ENCODE data around the gene WDR12.

The WDR12 gene

GRCh38 chr2:202844656-202845055 is 66.8 kb downstream of the WDR12 start:
- TF ChIP-seq CTCF (IDR thresholded peaks at IDR 0.05; ENCODE audit: control extremely low read depth, extremely low read depth, low read depth, missing control alignments) = no peak
- POLR2A ChIA-PET = no interaction called here
- DNase-seq (ENCODE audit: extremely low spot score) = no peak
- CTCF ChIA-PET = interaction anchor here (1.0 to 1.8 kb wide), 2 partner anchors 11 to 26 kb away, joined by 3 to 6 read pairs; no protein-coding TSS in a partner anchor

GRCh38 chr2:202842690-202843089 is 68.8 kb downstream of the WDR12 start:
- no peak for TF ChIP-seq CTCF (IDR thresholded peaks at IDR 0.05; ENCODE audit: control extremely low read depth, extremely low read depth, low read depth, missing control alignments)
- CTCF ChIA-PET = interaction anchor here (1.0 to 1.8 kb wide), 2 partner anchors 9 to 28 kb away, joined by 3 to 6 read pairs; no protein-coding TSS in a partner anchor
- POLR2A ChIA-PET = no interaction called here
- DNase-seq (ENCODE audit: extremely low spot score) = no peak

- ChIA-PET CTCF (interaction anchor here (0.9 to 1.1 kb wide), 2 partner anchors 13 to 20 kb away, joined by 3 read pairs; no protein-coding TSS in a partner anchor), POLR2A (no interaction called here)
- no peak for DNase-seq (ENCODE audit: extremely low spot score)
- TF ChIP-seq CTCF (IDR thresholded peaks at IDR 0.05; ENCODE audit: control extremely low read depth, extremely low read depth, low read depth, missing control alignments) = no peak
Measured at GRCh38 chr2:202841090-202841867, 70.2 kb downstream of the WDR12 start.

GRCh38 chr2:202831242-202832220 is 79.9 kb downstream of the WDR12 start:
- TF ChIP-seq CTCF (IDR thresholded peaks at IDR 0.05; ENCODE audit: control extremely low read depth, extremely low read depth, low read depth, missing control alignments) = peak; percentile 51
- DNase-seq (ENCODE audit: extremely low spot score) = peak; percentile 54
- CTCF ChIA-PET = interaction anchor here (1.0 to 1.3 kb wide), 5 partner anchors 8 to 623 kb away, joined by 3 to 4 read pairs (median 4); no protein-coding TSS in a partner anchor
- POLR2A ChIA-PET = no interaction called here

GRCh38 chr2:202824901-202825300 is 86.6 kb downstream of the WDR12 start:
- no peak for TF ChIP-seq CTCF (IDR thresholded peaks at IDR 0.05; ENCODE audit: control extremely low read depth, extremely low read depth, low read depth, missing control alignments)
- ChIA-PET CTCF (interaction anchor here (0.8 to 1.3 kb wide), 2 partner anchors 10 kb away, joined by 3 to 4 read pairs; no protein-coding TSS in a partner anchor), POLR2A (no interaction called here)
- no peak for DNase-seq (ENCODE audit: extremely low spot score)
